ENCODE data around the gene RAPGEF2.
A peak's percentile ranks its signal among the peaks of the same experiment; 100 is the strongest.

DNA sequence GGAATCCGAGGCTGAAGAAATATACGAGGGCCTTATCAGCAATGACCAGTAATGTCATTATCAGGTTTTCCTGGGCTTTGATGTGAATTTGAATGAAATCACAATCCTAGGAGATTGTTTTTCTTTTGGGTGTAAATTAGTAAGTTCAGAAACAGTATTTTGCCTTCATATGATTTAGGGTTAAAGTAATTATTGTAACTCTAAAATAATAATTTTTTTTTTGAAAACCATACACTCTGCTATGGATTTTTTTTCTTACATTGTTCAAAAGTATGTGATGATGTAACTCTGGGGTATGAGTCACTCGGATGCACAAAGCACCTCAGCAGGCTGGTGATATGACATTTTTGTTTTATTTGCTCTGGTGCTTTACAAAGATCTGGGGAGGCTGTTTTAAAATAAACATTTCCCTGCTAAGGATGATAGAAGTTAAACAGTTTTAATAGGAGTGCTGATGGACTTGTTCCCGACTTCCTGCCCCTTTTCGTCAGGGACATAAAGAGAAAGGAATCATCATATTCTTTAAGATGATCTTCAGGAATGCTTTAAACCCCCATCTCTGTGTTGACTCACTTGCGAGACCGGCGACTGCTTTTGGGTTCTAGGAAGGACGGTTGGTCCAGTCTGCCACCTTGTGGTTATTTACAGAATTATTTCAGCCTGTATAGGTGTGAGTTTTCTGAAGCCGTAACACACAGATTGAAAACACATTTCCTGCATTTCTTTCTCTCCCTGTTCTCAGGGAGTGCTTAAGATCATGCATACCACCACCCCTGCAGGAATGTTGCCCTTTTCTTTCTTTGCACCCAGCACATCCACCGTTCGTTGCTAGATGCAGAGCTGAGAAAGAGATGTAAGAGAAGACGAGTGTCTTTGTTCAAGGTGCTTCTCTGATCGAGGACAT, 72.5 kb downstream of the RAPGEF2 start:
- TF ChIP-seq, protein P1, sequence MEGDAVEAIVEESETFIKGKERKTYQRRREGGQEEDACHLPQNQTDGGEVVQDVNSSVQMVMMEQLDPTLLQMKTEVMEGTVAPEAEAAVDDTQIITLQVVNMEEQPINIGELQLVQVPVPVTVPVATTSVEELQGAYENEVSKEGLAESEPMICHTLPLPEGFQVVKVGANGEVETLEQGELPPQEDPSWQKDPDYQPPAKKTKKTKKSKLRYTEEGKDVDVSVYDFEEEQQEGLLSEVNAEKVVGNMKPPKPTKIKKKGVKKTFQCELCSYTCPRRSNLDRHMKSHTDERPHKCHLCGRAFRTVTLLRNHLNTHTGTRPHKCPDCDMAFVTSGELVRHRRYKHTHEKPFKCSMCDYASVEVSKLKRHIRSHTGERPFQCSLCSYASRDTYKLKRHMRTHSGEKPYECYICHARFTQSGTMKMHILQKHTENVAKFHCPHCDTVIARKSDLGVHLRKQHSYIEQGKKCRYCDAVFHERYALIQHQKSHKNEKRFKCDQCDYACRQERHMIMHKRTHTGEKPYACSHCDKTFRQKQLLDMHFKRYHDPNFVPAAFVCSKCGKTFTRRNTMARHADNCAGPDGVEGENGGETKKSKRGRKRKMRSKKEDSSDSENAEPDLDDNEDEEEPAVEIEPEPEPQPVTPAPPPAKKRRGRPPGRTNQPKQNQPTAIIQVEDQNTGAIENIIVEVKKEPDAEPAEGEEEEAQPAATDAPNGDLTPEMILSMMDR (IDR thresholded peaks at IDR 0.05; ENCODE audit: insufficient read depth, low read length, poor library complexity, severe bottlenecking) = peak; percentile 54
- no peak for TF ChIP-seq EZH2phosphoT487 (conservative IDR thresholded peaks at IDR 0.05; ENCODE audit: low read length)
